ENCODE results near the gene RILPL2.
"Not testable (repeated sequence)": the region's sequence is repeated elsewhere in the genome, so short reads cannot be mapped to it uniquely, and the experiment has no call there.

Gene RILPL2

GRCh38 chr12:123389560-123390351 lies 46.7 kb downstream of the RILPL2 start:
- peak overlapping the region; percentile 82 for H3K4me3 ChIP-seq
- peak; percentile 73 for DNase-seq (ENCODE audit: low spot score)
- H3K27ac ChIP-seq, result peak overlapping the region; percentile 57 to 95
- TF ChIP-seq, protein P1, sequence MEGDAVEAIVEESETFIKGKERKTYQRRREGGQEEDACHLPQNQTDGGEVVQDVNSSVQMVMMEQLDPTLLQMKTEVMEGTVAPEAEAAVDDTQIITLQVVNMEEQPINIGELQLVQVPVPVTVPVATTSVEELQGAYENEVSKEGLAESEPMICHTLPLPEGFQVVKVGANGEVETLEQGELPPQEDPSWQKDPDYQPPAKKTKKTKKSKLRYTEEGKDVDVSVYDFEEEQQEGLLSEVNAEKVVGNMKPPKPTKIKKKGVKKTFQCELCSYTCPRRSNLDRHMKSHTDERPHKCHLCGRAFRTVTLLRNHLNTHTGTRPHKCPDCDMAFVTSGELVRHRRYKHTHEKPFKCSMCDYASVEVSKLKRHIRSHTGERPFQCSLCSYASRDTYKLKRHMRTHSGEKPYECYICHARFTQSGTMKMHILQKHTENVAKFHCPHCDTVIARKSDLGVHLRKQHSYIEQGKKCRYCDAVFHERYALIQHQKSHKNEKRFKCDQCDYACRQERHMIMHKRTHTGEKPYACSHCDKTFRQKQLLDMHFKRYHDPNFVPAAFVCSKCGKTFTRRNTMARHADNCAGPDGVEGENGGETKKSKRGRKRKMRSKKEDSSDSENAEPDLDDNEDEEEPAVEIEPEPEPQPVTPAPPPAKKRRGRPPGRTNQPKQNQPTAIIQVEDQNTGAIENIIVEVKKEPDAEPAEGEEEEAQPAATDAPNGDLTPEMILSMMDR (IDR thresholded peaks at IDR 0.05), result no peak

- TF ChIP-seq, protein P1 (IDR thresholded peaks at IDR 0.05), result no peak
- Histone ChIP-seq H3K27ac (peak overlapping the region; percentile 57 to 95), H3K4me3 (peak overlapping the region; percentile 82)
- DNase-seq (ENCODE audit: low spot score), result no peak
These were observed 47.4 kb downstream of the RILPL2 start for GRCh38 chr12:123388951-123389559.

DNA sequence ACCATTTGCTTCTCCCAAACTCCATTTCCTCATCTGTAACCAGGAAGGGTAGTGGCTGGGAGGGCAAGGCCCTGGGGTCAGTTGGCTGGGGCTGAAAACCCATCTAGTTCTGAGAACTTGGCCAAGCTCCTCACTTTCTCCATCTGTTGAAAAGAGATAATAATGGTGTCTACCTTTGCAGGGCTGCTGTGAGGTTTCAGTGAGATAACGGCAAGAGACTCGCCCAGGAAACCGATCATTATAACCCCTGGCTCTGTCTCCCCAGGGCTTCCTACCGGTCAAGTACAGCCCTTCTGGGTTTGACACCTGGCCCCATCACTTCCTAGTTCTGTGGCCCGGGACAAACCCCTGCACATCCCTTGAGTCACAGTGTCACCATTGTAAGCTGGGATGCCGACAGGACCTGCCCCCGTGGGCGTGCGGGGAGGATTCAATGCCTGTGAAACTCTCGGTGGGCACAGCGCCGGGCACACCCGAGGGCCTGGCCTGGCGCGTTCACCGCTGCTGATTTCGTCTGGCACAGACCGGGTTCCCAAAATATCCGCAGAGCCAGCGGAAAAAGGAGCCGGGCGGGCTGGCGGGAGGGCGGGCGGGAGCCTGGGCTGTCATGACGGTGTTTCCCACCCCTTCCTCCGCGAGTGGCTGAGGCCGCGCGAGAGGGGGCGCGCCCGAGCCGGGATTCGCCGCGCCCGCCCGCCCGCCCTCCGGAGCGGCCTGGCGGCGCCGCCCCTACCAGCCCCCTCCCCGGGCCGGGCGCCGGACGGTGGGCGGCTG lies 48.1 kb downstream of the RILPL2 start:
- H3K4me3 ChIP-seq, result peak overlapping the region; percentile 82
- TF ChIP-seq, protein P1 (IDR thresholded peaks at IDR 0.05), result no peak
- H3K27ac ChIP-seq, result peak overlapping the region; percentile 78 to 95
- peak; percentile 92 for DNase-seq (ENCODE audit: low spot score)

DNA sequence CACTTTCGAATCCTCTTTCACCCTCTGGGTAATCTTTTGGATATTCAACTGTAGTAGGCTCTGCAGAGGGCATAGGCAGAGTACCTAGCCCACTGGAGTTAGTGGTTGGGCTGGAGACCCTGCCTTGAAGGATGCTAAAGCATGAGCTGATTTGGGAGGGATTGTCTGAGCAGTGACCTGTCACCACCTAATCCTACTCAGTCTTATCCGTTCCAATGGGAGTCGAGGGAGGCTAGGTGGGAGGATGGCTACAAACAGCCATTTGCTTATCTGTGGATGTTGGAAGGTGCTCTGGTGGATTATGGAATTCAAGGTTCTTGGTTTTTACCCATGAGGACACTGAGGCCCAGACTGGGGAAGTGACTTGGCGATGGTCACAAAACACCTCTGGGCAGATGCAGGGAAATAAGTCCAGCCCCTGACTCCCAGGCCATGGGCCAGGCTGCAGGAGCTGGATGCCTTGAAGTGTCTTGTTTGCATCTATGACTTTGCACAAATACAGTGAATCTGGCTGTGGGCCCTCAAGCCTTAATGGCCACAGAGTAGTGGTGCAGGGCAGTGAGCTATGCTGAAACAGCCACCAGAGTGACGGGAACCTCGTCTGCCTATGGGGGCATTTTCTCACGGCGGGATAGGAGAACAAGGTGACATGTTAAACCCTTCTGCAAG lies 48.8 kb downstream of the RILPL2 start:
- peak overlapping the region; percentile 78 to 95 for H3K27ac ChIP-seq
- TF ChIP-seq, protein P1 (IDR thresholded peaks at IDR 0.05), result no peak
- no peak for DNase-seq (ENCODE audit: low spot score)
- peak overlapping the region; percentile 82 for H3K4me3 ChIP-seq

DNA sequence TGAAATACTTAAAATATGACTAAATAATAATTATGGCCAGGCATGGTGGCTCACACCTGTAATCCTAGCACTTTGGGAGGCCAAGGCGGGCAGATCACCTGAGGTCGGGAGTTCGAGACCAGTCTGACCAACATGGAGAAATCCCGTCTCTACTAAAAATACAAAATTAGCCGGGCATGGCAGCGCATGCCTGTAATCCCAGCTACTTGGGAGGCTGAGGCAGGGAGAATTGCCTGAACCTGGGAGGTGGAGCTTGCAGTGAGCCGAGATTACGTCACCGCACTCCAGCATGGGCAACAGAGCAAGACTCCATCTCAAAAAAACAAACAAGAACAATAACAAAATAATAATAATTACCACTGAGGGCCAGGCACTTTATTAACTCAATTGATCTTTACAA lies 50.9 kb downstream of the RILPL2 start:
- not testable (repeated sequence) for DNase-seq (ENCODE audit: low spot score); H3K4me3 ChIP-seq; H3K27ac ChIP-seq

- H3K4me3 ChIP-seq, result peak overlapping the region; percentile 95
- TF ChIP-seq, protein P1 (IDR thresholded peaks at IDR 0.05), result no peak
- no peak overlapping the region for H3K27ac ChIP-seq
- no peak for DNase-seq (ENCODE audit: low spot score)
These were observed 51.5 kb downstream of the RILPL2 start for GRCh38 chr12:123384994-123385376.

All from coronary artery (tissue), 2 donors.